Measurements from ENCODE around the gene TNRC6C.

TNRC6C gene

DNA sequence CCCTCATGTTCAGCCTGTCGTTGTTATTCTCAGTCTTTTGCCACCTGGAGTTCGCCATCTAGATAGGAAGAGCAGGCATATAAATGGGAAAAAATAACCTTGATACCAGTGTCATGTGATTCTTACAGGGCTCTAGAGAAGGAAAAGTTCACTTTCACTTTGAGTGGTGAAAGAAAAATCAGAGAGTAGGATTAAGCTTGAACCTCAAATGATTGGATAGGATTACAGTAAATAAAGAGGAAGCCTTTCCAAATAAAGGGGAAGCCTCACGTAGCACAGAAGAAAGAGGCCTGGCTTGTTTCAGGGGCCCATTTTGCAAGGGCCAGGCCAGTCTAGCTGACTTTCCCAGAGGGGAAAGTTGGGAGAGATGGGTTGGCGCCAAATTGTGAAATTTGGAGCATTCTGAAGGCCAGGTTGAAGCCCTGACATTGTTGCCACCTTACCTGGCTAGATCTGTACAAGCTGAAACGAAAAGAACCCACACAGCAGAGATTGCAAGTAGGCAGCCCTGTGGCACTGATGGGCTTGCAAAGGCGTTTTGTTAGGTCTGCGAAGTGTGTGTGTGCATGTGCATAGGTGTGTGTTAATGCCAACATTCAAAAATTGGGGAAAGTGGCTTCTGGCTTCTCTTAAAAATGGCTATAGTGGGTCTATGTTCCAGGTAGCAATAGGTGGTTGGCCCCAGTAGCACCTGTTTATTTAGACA is 131.2 kb downstream of the TNRC6C start:
- DNase-seq: no peak

DNA sequence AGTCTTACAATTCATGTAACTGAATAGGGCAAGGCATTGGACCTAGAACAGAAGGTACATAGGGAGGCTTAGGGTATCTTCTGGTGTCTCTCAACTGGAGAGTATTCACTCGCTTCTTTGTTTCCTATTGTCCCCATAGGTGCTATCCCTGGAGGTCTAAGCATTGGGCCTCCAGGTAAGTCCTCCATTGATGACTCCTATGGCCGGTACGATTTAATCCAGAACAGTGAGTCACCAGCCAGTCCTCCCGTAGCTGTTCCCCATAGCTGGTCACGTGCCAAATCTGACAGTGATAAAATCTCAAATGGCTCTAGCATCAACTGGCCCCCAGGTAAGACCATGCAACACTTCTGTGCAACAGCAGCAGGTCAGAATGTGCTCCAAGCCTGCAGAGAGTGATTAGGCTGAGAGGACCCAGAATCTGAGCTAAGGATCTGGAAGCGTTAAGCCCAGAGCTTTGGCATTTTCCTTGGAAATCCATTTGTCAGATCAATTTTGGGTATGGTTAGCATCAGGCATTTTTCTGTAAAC is 134.4 kb downstream of the TNRC6C start:
- DNase-seq: no peak

DNA sequence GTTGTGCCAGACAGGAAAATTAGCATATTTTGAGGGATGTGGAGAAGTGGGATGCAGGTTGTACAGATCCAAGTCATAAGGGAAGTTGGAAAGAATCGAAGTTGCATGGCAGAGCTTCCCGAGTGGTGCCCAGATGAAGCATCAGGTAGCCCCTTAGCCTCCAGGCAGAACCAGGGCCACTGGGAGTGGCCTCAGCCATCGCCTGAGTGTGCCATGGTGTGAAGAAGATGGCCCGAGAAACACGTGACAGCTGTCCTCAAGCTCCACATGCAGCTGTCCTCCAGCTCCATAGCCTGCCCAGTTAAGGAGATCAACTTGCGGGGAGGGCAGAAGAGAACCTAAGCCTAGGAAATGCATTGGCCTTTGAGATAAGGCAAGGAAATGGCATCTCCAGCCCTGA is 136.5 kb downstream of the TNRC6C start:
- DNase-seq: no peak

DNA sequence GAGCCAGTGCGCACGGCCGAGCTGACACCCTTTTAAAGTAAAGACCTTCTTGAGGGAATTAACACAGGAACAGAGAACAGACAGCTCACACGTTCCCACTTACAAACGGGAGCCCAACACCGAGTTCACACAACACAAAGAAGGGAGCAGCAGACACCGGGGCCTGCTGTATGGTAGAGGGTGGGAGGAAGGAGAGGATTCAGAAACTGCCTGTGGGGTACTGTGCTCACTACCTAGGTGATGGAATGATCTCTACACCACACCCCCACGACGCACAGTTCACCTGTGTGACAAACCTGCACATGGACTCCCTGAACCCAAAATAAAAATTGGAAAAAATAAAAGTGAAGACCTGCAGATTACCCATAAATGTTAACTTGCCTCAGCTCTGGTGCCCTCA is 137.6 kb downstream of the TNRC6C start:
- DNase-seq: no peak

DNA sequence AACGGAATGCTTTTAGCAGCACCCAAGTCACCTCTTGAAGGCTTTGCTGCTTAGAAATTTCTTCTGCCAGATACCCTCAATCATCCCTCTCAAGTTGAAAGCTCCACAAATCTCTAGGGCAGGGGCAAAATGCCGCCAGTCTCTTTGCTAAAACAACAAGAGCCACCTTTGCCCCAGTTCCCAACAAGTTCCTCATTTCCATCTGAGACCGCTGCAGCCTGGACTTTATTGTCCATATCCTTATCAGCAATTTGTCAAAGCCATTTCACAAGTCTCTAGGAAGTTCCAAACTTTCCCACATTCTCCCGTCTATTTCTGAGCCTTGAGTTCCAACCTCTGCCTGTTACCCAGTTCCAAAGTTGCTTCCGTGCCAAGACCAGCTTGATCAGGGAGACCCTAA is 142.6 kb downstream of the TNRC6C start:
- DNase-seq: no peak

DNA sequence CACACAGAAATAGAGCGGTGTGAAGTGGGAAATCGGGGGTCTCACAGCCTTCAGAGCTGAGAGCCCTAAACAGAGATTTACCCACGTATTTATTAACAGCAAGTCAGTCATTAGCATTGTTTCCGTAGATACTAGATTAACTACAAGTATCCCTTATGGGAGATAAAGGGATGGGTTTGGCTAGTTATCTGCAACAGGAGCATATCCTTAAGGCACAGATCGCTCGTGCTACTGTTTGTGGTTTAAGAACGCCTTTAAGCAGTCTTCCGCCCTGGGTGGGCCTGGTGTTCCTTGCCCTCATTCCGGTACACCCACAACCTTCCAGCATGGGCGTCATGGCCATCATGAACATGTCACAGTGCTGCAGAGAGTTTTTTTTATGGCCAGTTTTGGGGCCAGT is 143.0 kb downstream of the TNRC6C start:
- no peak for DNase-seq

DNA sequence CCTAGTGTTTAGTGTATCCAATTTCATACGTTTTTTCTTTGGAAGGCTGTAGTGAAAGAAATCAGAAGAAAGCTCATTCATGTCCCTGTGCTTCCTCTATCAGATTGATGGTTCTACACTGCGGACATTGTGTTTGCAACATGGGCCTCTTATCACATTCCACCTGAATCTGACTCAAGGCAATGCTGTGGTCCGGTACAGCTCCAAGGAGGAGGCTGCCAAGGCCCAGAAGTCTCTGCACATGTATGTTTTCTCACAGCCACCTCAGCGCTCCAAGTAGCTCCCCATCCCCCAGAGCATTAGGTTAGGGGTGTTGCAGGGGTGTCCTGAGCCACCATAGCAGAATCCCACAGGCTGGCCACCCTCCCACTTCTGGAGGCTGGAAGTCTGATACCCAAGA is 144.8 kb downstream of the TNRC6C start:
- DNase-seq: no peak

DNA sequence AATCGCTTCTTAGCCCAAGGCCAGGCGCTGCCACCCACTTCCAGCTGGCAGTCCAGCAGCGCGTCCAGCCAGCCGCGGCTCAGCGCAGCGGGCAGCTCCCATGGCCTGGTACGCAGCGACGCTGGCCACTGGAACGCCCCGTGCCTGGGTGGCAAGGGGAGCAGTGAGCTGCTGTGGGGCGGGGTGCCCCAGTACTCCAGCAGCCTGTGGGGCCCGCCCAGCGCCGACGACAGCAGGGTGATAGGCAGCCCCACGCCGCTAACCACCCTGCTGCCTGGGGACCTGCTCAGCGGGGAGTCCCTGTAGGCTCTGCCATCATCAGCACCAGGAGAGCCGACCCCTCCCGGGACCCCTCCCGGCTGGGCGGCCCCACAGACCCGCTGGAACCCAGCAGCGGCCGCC is 146.0 kb downstream of the TNRC6C start:
- DNase-seq: no peak

DNA sequence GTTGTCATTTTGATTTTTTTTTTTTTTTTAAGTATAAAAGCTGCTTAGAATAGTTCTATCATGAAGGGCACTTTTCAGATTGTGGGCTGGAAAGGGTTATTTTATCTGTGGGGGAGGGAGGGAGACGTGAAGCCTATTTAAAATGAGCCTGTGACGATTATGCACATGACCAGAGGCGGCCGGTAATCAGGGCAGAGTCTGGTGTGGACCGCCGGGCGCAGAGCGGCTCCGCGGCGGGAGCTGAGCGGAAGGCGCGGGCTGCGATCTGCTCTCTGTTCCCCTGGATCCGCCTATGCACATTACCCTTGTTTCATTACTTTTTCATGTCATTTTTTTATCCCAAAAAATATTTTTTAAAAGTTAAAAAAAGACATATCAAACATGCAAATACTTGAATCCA is 146.6 kb downstream of the TNRC6C start:
- DNase-seq: no peak

DNA sequence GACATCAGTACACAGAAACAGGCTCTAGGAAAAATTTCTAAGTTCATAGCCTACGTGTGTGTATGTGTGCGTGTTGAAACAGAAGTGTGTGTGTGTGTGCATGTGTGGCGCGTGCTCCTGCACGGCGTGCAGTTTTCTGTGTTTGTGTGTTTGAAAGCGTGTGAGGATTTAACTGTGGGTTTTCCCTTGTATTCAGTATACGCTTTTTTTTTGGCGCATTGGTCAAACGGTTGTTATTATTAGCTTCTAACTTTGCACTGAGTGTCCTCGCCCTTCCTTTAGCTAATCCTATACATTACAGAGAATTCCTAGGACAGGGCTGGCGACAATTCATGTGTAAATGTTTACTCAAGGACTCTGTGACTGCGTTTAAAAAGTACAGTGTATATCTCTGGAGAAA is 147.0 kb downstream of the TNRC6C start:
- DNase-seq: no peak

DNA sequence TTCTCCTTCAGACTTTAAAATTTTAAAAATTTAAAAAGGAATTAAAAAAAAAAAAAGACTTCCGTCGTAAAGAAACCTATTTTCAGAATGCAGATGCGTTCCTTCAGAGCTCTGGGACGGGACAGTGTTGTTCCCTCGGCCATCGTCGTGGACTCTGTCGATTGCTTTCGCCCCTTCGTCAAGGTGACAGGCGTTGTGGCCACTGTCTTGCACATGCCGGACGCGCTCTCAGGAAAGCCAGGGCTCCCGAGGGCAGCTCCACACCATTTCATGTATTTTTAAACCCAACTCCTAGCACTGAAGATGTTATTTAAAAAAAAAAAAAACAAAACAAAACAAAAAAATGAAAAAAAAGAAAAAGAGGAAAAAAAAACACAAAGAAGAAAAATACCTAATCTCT is 147.7 kb downstream of the TNRC6C start:
- no peak for DNase-seq

DNA sequence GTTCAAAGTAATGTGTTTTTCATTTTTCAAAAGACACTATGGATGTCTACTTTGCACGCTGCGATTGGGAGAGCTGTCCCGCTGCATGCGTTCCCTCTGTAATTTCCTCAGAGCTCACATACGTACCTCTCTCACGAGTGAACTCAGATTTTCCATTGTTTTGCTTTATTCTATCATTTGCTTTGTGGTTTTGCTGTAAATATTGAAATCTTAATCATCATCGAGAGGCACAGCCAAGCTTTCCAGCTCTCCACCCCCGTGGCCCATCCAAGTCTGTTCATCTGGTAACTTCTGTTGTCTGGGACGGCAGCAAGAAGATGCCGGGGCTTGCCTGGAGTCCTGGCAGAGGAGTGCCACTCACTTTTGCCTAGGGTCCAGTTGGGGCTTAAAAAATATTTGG is 149.0 kb downstream of the TNRC6C start:
- DNase-seq: peak in 1 of 2 donors; percentile 20

DNA sequence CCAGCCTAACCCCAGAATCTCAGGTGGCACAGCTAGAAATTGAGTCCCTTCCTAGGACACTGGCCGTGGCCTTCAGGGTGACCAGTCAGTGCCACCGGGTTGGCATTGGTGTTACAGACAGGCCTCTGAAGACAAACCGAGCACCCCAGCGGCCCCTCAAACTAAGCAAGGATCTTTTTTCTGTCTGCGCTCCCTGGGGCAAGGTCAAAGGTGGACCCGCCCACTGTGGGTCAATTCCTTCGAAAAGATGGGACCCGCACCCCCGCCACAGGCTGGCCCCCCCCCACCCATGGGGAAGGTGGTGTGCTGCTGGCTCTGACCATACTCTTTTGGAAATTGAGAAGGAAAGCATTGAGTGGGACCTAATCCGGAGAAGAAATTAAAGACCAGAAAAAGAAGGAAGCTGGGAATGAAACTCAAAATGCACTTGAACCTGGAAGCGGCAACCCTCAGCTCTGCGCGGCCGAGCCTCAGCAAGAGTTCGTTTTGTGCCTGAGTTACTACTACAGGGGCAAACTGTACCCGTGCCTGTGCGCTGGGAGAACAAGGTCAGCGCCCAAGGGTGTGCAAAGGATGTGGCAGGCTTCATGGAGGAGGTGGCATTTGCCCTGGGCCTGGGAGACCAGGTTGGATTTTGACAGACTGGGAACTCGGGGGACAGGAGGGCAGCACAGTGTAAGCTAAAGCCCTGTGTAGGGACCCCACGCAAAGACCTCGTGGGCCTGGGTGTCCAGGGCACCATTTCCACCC is 149.6 kb downstream of the TNRC6C start:
- DNase-seq: no peak

DNA sequence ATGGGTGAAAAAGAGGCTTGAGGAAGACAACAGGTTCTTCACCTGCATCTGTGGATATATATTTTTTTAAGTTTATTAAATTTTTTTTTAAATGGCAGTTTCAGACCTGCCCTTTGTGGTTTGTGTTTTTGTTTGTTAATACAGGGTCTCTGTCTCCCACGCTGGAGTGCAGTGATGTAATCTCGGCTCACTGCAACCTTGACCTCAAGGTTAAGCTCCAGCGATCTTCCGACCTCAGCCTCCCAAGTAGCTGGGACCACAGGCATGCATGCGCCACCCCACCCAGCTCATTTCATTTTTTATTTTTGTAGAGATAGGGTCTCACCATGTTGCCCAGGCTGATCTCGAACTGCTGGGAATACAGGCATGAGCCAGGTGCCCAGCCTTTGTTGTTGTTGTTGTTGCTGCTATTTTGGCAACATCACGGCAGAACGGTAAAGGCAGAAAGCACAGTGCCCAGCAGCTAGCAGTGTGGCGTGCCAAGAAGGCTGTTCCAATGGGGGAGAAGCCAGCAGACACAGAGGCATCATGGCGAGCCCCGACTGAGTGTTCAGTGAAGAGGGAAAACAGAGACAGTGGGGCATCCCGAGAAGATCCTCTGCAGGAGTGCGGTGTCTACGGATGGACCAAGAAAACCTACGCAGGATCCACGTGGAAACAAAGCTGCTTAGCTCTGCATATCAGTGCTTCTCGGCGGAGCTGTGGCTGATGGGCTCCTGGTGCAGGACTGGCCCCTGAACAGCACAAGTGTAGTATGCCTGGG is 150.4 kb downstream of the TNRC6C start:
- no peak for DNase-seq

DNA sequence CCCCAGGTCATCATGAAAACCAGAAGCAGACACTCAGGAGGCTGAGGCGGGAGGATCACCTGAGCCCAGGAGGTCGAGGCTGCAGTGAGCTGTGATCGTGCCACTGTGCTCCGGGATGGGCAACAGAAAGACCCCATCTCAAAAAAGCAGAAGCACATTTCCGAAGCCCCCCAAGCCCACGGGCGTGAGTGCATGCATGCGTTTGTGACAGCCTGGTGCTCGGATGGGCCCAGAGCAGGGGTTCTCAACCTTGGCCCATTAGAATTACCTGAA is 150.9 kb downstream of the TNRC6C start:
- no peak for DNase-seq

DNA sequence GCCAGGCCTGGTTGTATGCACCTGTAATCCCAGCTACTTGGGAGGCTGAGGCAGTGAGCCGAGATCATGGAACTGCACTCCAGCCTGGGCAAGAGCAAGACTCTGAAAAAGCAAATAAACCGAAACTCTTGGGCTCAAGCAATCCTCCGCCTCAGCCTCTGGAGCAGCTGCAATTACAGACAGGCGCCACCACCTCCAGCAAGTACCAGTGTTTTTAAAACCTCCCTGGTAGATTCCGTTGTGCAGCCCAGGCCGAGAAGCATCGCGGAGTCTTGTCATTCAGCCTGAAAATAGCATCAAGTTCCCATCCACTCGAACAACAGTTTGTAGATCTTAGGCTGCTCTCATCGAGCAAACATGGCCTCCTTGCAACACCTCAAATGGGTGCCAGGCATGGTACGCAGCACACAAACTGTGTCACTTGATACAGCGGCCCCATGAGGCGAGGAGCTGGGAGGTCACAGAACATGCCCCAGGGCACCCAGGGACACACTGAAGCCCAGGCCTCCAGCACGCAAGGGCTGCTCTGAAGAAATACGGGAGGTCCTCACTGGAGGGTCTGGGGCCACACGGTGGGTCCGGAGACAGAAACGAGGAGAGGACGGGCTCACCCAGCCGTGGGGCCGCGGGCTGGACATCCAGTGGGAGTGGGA is 152.0 kb downstream of the TNRC6C start:
- no peak for DNase-seq

DNA sequence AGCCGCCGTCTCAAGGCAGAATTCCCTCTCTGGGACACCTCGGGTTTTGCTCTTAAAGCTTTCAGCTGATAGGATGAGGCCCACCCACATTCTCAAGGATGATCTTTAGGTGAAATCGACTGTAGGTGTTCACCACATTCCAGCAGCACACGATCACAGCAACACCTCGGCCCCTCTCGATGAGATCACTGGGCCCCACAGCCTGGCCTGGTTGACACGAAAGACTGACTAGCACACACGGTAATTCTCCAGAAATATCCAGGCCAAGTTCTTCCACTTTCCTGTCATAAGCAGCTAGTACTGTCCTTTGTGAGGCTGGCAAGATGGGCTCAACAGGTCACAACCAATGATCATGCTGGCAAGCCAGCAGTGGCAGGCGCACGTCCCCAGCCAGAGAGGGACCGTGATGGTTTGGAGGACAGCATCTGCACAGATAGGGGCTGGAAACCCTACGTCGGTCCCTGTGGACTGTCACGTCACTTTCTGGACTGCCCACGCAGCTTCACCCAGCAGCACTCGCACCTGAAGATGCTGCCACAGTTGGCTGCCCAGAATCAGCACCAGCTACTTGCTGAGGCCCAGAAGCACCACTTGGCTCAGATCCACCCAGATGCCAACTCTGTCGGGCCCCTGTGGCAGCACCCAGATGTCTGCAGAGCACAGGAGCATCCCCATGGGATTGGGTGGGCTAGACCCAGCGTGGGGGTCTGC is 152.7 kb downstream of the TNRC6C start:
- no peak for DNase-seq

DNA sequence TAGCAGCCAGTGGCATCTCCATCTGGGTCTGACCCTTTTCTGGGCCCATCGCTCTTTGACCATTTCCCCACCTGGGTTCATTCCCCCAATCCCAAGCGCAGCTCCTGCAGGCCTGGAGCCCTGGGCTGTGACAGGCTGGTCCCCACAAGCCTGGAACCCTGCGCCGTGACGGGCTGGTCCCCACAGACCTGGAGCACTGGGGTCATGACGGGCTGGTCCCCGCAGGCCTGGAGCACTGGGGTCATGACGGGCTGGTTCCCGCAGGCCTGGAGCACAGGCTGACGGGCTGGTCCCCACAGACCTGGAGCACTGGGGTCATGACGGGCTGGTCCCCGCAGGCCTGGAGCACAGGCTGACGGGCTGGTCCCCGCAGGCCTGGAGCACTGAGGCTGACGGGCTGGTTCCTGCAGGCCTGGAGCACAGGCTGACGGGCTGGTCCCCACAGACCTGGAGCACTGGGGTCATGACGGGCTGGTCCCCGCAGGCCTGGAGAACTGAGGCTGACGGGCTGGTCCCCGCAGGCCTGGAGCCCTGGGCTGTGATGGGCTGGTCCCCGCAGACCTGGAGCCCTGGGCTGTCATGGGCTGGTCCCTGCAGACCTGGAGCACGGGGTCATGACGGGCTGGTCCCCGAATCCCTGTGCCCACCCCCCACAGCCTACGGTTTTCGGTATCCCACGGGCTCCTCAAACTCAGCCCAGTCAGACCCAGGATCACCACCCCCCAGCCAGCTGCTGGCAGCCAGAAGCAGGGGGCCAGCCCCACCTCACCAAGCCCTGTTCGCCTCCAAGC is 153.4 kb downstream of the TNRC6C start:
- no peak for DNase-seq

DNA sequence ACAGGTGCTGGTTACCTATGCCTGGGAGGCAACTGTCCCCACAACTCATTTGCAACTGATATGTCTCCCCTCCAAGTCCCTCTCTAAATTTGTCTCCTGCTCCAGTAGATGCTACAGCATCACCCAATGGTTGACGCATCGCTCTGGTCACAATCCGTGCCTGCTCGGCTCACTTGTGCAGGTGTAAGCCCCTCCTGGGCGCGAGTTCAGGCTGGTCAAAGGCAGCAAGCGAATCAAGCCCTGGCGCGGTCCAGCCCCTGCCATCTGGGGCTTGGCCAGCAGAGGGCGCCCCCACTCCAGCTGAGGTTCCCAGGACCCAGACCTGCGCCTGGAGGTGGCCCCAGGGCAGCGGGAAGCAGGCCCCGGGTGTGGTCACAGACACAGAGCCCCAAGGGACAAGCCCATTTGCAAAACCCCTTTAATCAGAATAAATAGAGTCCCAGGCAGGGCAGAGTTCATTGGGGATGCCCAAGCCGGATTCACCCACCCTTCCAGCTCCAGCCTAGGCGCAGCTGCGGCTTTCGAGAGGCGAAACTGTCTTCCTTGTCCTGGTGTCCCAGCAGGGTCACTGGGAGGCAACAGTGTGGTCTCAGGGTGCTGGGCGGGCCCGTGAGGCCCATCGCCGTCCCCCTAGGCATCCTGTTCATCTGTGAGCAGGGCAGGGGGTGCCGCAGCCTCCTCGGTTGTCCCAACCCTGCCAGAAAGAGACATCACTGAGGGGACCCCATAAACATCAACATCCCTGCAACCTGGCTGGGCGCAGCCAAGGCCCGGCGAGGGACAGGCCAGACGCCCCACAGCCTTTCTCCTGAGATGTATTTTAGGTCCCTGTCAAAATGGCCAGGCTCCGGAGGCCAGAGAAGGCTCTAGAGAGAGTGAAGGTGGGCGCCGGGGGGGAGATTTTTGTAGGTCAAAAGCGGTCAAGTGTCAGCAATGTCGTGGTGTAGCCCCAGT is 154.3 kb downstream of the TNRC6C start:
- DNase-seq: peak; percentile 70 to 83

Measured in activated CD4-positive, alpha-beta T cell treated with anti-CD3 and anti-CD28 coated beads for 4 hours (primary cell).